Osteocyte (in vitro differentiated cells): ENCODE data around the gene PRIM1. TPM values are rescaled to one million over a fixed set of nuclear protein-coding genes. Genes with fewer than 3 reads are reported as not detected.

Experiments used
- DNase-seq: peaks from one replicate; pipeline ENCODE4 v3.0.0; 2021; ENCODE audit warnings: mixed read lengths; ENCODE audit not compliant: unreplicated experiment; ENCODE audit errors: extremely low spot score
- H3K27ac Mint-ChIP-seq: one replicate; pipeline ENCODE4 v1.8.0; 2021; ENCODE audit warnings: mild to moderate bottlenecking, mixed read lengths; ENCODE audit not compliant: unreplicated experiment
- H3K27me3 Mint-ChIP-seq: one replicate; pipeline ENCODE4 v1.8.0; 2021; ENCODE audit warnings: mixed read lengths; ENCODE audit not compliant: unreplicated experiment
- H3K36me3 Mint-ChIP-seq: one replicate; pipeline ENCODE4 v1.8.0; 2021; ENCODE audit warnings: mixed read lengths; ENCODE audit not compliant: unreplicated experiment
- H3K4me1 Mint-ChIP-seq: one replicate; pipeline ENCODE4 v1.8.0; 2021; ENCODE audit warnings: mixed read lengths; ENCODE audit not compliant: unreplicated experiment
- H3K4me3 Mint-ChIP-seq: one replicate; pipeline ENCODE4 v1.8.0; 2021; ENCODE audit warnings: mild to moderate bottlenecking, moderate library complexity, mixed read lengths; ENCODE audit not compliant: unreplicated experiment
- H3K9me3 Mint-ChIP-seq: one replicate; pipeline ENCODE4 v1.8.0; 2021; ENCODE audit warnings: mixed read lengths; ENCODE audit not compliant: unreplicated experiment
- CTCF ChIP-seq: fragments of 200-600 bp; sonication (generic); IDR thresholded peaks from 2 replicates; pipeline ENCODE4 v1.5.0; 2021; ENCODE audit warnings: antibody characterized with exemption, mild to moderate bottlenecking, moderate library complexity
- total RNA-seq: library from RNA; stranded (reverse); gene quantifications from 2 replicates; pipeline ENCODE4 v1.2.1, GENCODE V29; 2021

The PRIM1 gene
- total RNA-seq, 1 donor from 2014 or later = 6.2 TPM

- Mint-ChIP-seq H3K36me3 (no peaks in the 10 kb centered on the region), H3K27ac (no peak overlapping the region), H3K4me1 (no peaks in the 10 kb centered on the region), H3K9me3 (peaks cover 6% of the 10 kb centered on the region), H3K4me3 (no peak overlapping the region), H3K27me3 (peaks cover 10% of the 10 kb centered on the region)
- no peak for DNase-seq
- TF ChIP-seq CTCF = no peak
These were observed 24.5 kb upstream of the PRIM1 start for GRCh38 chr12:56776654-56777053.

GRCh38 chr12:56775638-56776037 is 23.5 kb upstream of the PRIM1 start:
- H3K27ac Mint-ChIP-seq = no peak overlapping the region
- TF ChIP-seq CTCF = no peak
- no peak overlapping the region for H3K4me3 Mint-ChIP-seq
- no peak for DNase-seq
- peaks cover 6% of the 10 kb centered on the region for H3K9me3 Mint-ChIP-seq
- no peaks in the 10 kb centered on the region for H3K36me3 Mint-ChIP-seq
- no peaks in the 10 kb centered on the region for H3K4me1 Mint-ChIP-seq
- peaks cover 5% of the 10 kb centered on the region for H3K27me3 Mint-ChIP-seq

GRCh38 chr12:56773113-56773512 is 21.0 kb upstream of the PRIM1 start:
- Mint-ChIP-seq H3K27ac (no peak overlapping the region), H3K4me1 (no peaks in the 10 kb centered on the region), H3K36me3 (no peaks in the 10 kb centered on the region), H3K27me3 (peaks cover 2% of the 10 kb centered on the region), H3K4me3 (no peak overlapping the region), H3K9me3 (peaks cover 6% of the 10 kb centered on the region)
- no peak for DNase-seq
- TF ChIP-seq CTCF = no peak

GRCh38 chr12:56772625-56773024 is 20.5 kb upstream of the PRIM1 start:
- H3K4me1 Mint-ChIP-seq = no peaks in the 10 kb centered on the region
- DNase-seq = no peak
- no peak overlapping the region for H3K4me3 Mint-ChIP-seq
- peaks cover 6% of the 10 kb centered on the region for H3K9me3 Mint-ChIP-seq
- H3K27ac Mint-ChIP-seq = no peak overlapping the region
- H3K27me3 Mint-ChIP-seq = peaks cover 2% of the 10 kb centered on the region
- no peaks in the 10 kb centered on the region for H3K36me3 Mint-ChIP-seq
- TF ChIP-seq CTCF = no peak

GRCh38 chr12:56769868-56770267 is 17.7 kb upstream of the PRIM1 start:
- no peak overlapping the region for H3K27ac Mint-ChIP-seq
- peaks cover 2% of the 10 kb centered on the region for H3K27me3 Mint-ChIP-seq

More at GRCh38 chr12:56769868-56770267, 17.7 kb upstream of the PRIM1 start:
- no peak for DNase-seq
- Mint-ChIP-seq H3K36me3 (no peaks in the 10 kb centered on the region), H3K9me3 (no peaks in the 10 kb centered on the region), H3K4me1 (no peaks in the 10 kb centered on the region), H3K4me3 (no peak overlapping the region)
- TF ChIP-seq CTCF = no peak
